Mesendoderm (in vitro differentiated cells): Measurements from ENCODE around the gene ARHGAP18.
A peak's percentile ranks its signal among the peaks of the same experiment; 100 is the strongest.

Source experiments
- DNase-seq: peaks from one replicate; pipeline ENCODE4 v3.0.0; 2013
- H2AK5ac ChIP-seq: 2 replicates; pipeline ENCODE4 v1.6.1; 2013; ENCODE audit warnings: low read length, inconsistent platforms
- H2BK120ac ChIP-seq: 2 replicates; pipeline ENCODE4 v1.6.1; 2013; ENCODE audit warnings: low read depth, mild to moderate bottlenecking, low read length, moderate library complexity, mixed read lengths
- H2BK15ac ChIP-seq: replicated peaks from 2 replicates; pipeline ENCODE4 v1.6.1; 2013; ENCODE audit warnings: low read depth, mild to moderate bottlenecking, moderate library complexity
- H2BK5ac ChIP-seq: 2 replicates; pipeline ENCODE4 v1.6.1; 2013; ENCODE audit warnings: low read length, inconsistent platforms
- H3K18ac ChIP-seq: 2 replicates; pipeline ENCODE4 v1.6.1; 2013; ENCODE audit warnings: mild to moderate bottlenecking, low read length, mixed read lengths
- H3K23ac ChIP-seq: one replicate; pipeline ENCODE4 v1.6.1; 2013; ENCODE audit warnings: low read length
- H3K27ac ChIP-seq: 2 replicates; pipeline ENCODE4 v1.5.1; 2013; ENCODE audit warnings: low read depth, mild to moderate bottlenecking, inconsistent platforms, low read length, moderate library complexity
- H3K27me3 ChIP-seq: 2 replicates; pipeline ENCODE4 v1.6.1; 2013; ENCODE audit warnings: low read length, control low read depth, mild to moderate bottlenecking, inconsistent platforms; ENCODE audit not compliant: insufficient read depth, poor library complexity
- H3K36me3 ChIP-seq: 2 replicates; pipeline ENCODE4 v1.6.1; 2013; ENCODE audit warnings: low read length, inconsistent platforms; ENCODE audit not compliant: control insufficient read depth, insufficient read depth
- H3K4ac ChIP-seq: one replicate; pipeline ENCODE4 v1.6.1; 2013; ENCODE audit warnings: low read depth, mild to moderate bottlenecking, low read length, moderate library complexity
- H3K4me1 ChIP-seq: 2 replicates; pipeline ENCODE4 v1.6.1; 2013; ENCODE audit warnings: low read depth, low read length, inconsistent platforms; ENCODE audit not compliant: control insufficient read depth
- H3K4me2 ChIP-seq: 2 replicates; pipeline ENCODE4 v1.6.1; 2013; ENCODE audit warnings: low read length
- H3K4me3 ChIP-seq: 2 replicates; pipeline ENCODE4 v1.5.1; 2013; ENCODE audit warnings: mild to moderate bottlenecking, low read length
- H3K56ac ChIP-seq: one replicate; pipeline ENCODE4 v1.6.1; 2013; ENCODE audit warnings: low read length
- H3K79me1 ChIP-seq: 2 replicates; pipeline ENCODE4 v1.6.1; 2013; ENCODE audit warnings: low read length, inconsistent platforms
- H3K79me2 ChIP-seq: 2 replicates; pipeline ENCODE4 v1.6.1; 2013; ENCODE audit warnings: mild to moderate bottlenecking, low read length; ENCODE audit not compliant: control insufficient read depth, insufficient read depth
- H3K9ac ChIP-seq: 2 replicates; pipeline ENCODE4 v1.6.1; 2013; ENCODE audit warnings: low read length, inconsistent platforms
- H4K5ac ChIP-seq: one replicate; pipeline ENCODE4 v1.6.1; 2013; ENCODE audit warnings: low read length
- H4K8ac ChIP-seq: one replicate; pipeline ENCODE4 v1.6.1; 2013; ENCODE audit warnings: low read depth, mild to moderate bottlenecking, control low read depth, low read length, moderate library complexity
- WGBS: extraction: QIAGEN DNeasy Blood & Tissue Kit; methylation state at CpG from one replicate; pipeline ENCODE4 v1.1.7; 2013; ENCODE audit warnings: low lambda C conversion rate, missing lambda C conversion rate; ENCODE audit not compliant: insufficient coverage; ENCODE audit errors: extremely low coverage; 5-methylcytosine and 5-hydroxymethylcytosine counted together

The ARHGAP18 gene

DNA sequence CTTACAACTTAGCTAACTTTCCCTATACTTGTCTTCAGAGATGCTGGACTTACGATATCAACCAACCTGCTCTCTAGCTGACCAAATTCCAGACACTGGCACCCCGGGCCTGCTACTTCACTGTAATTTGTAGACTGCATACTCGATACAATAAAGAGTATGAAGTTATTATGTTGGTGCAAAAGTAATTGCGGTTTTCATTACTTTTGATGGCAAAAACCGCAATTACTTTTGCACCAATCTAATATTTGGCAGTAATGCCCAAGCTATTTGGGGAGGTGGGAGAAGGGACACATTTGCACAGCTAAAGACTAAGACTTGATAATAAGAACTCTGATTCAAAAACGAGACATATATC is 34.9 kb upstream of the ARHGAP18 start:
- Histone ChIP-seq H3K23ac (no peak overlapping the region), H3K9ac (no peak overlapping the region), H3K4me1 (no peaks in the 10 kb centered on the region), H3K4ac (no peak overlapping the region), H3K79me2 (no peaks in the 10 kb centered on the region), H3K27me3 (no peaks in the 10 kb centered on the region), H4K8ac (no peak overlapping the region), H2BK15ac (no peak overlapping the region), H3K36me3 (no peaks in the 10 kb centered on the region), H4K5ac (no peak overlapping the region), H3K18ac (no peak overlapping the region), H3K79me1 (no peaks in the 10 kb centered on the region), H2AK5ac (no peak overlapping the region), H3K4me3 (no peak overlapping the region), H3K27ac (no peak overlapping the region), H2BK5ac (no peak overlapping the region), H3K56ac (no peak overlapping the region), H2BK120ac (no peak overlapping the region), H3K4me2 (no peak overlapping the region)
- WGBS, result no CpG with 5 or more reads among the region's 6 CpGs
- DNase-seq, result no peak

DNA sequence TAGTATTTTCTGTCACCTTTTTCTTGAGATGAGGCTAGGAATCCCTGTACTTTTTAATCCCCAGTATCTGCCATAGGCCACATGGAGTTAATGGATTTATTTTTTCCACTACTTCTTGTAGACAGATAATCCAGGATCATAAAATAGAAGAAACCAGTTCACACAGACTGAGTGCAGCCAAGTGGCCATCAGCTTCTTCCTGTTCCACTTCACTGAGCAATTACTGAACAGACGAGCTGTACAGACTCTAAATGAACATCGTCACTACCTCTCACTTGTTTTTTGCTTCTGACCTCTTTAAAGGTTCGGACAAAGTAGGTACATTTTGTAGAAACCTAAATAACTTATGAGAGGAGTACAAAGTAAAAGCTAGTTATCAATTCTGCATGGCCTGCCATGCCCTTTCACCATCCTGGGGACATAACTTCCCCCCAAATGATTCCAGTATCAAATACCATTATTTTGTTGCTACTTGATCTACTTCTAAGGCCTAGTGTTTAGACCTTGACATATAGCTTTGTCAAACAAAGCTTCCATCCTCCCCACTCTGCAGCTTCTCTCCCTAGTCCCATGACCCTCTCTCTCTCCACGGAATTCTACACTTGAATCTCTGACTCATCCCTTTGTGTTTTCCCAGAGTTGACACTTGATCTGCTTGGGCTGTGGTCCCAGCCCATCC is 34.4 kb upstream of the ARHGAP18 start:
- Histone ChIP-seq H3K4me3 (no peak overlapping the region), H3K4ac (no peak overlapping the region), H2BK5ac (no peak overlapping the region), H3K23ac (no peak overlapping the region), H3K4me1 (no peaks in the 10 kb centered on the region), H4K5ac (no peak overlapping the region), H3K79me2 (no peaks in the 10 kb centered on the region), H3K56ac (no peak overlapping the region), H2BK120ac (no peak overlapping the region), H3K18ac (no peak overlapping the region), H3K27ac (no peak overlapping the region), H3K79me1 (no peaks in the 10 kb centered on the region), H4K8ac (no peak overlapping the region), H3K9ac (no peak overlapping the region), H2BK15ac (no peak overlapping the region), H2AK5ac (no peak overlapping the region), H3K27me3 (no peaks in the 10 kb centered on the region), H3K4me2 (no peak overlapping the region), H3K36me3 (no peaks in the 10 kb centered on the region)
- DNase-seq, result peak; percentile 78
- no CpG with 5 or more reads among the region's 4 CpGs for WGBS

DNA sequence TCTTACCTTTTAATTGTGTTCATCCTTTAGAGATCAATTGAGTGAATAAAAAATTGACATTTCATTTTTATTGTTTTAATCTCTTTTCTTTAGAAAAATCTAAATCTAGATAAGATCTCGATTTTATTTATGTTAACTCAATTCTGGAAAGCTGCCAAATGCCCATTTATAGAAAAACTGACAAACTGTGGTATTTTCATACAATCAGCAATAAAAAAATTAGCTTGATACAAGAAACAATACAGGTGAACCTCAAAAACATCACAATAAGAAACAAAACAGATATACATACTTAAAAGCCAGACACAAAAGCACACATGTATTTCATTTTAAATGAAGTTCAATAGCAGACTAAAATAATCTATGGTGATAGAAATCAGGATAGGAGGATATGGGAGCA is 30.0 kb upstream of the ARHGAP18 start:
- Histone ChIP-seq H3K27ac (no peak overlapping the region), H2BK15ac (no peak overlapping the region), H3K4me3 (no peak overlapping the region), H3K79me1 (no peaks in the 10 kb centered on the region), H3K56ac (no peak overlapping the region), H2BK5ac (no peak overlapping the region), H3K18ac (no peak overlapping the region), H2BK120ac (no peak overlapping the region), H3K23ac (no peak overlapping the region), H3K4me2 (no peak overlapping the region), H2AK5ac (no peak overlapping the region), H3K79me2 (no peaks in the 10 kb centered on the region), H3K36me3 (no peaks in the 10 kb centered on the region), H3K4me1 (no peaks in the 10 kb centered on the region), H4K8ac (no peak overlapping the region), H3K4ac (no peak overlapping the region), H3K27me3 (no peaks in the 10 kb centered on the region), H3K9ac (no peak overlapping the region), H4K5ac (no peak overlapping the region)
- no peak for DNase-seq
- WGBS, result no CpG with 5 or more reads among the region's 1 CpG

DNA sequence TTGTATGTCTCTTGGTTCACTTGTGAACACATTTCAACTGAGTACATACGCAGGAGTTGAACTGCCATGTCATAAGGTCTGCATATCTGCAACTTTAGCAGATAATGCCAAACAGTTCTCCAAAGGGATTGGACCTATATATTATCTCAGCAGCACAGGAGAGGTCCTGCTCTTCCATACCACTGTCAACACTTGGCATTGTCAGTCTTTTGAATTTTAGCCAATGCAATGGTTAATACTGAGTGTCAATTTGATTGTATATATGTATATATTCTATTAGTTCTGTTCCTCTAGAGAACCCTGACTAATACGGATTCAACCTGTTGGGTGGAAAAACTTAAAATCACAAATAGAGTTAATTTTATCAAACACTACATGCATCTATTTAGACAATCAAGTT is 26.1 kb upstream of the ARHGAP18 start:
- H3K79me1 ChIP-seq, result no peaks in the 10 kb centered on the region

DNA sequence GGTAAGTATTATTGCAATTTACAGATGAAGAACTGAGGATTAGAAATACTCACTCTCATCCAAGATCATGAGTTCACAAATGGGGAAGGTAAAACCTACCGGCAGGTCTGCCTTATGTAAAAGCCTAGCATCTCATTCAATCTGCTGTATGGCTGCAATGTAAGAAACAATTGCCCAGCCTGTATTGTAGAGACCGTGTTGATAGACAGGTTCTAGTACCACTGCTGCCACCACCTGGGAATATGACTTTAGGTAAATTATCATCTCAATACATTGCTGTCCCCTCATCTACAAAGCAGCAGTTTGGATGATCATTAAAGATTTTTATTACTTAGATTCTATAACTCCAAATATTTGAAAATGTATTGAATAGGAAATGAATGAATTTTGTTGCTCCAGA is 23.3 kb upstream of the ARHGAP18 start:
- Histone ChIP-seq H3K56ac (no peak overlapping the region), H3K4me3 (no peak overlapping the region), H2AK5ac (no peak overlapping the region), H3K27me3 (no peaks in the 10 kb centered on the region), H3K27ac (no peak overlapping the region), H3K79me2 (no peaks in the 10 kb centered on the region), H3K23ac (no peak overlapping the region), H2BK5ac (no peak overlapping the region), H3K79me1 (no peaks in the 10 kb centered on the region), H4K8ac (no peak overlapping the region), H3K4me2 (no peak overlapping the region), H3K9ac (no peak overlapping the region), H3K4ac (no peak overlapping the region), H3K18ac (no peak overlapping the region), H3K4me1 (peaks cover 2% of the 10 kb centered on the region), H4K5ac (no peak overlapping the region), H3K36me3 (no peaks in the 10 kb centered on the region), H2BK15ac (no peak overlapping the region), H2BK120ac (no peak overlapping the region)
- DNase-seq, result no peak
- no CpG with 5 or more reads among the region's 2 CpGs for WGBS

More for the DNA sequence above, 26.1 kb upstream of the ARHGAP18 start:
- H3K56ac ChIP-seq, result no peak overlapping the region
- no peaks in the 10 kb centered on the region for H3K27me3 ChIP-seq
- WGBS, result no CpG with 5 or more reads among the region's 2 CpGs
- H2BK120ac ChIP-seq, result no peak overlapping the region
- no peaks in the 10 kb centered on the region for H3K79me2 ChIP-seq
- no peak overlapping the region for H2BK5ac ChIP-seq
- H3K23ac ChIP-seq, result no peak overlapping the region
- no peak overlapping the region for H3K4ac ChIP-seq
- no peak overlapping the region for H2BK15ac ChIP-seq
- no peak for DNase-seq
- no peak overlapping the region for H4K5ac ChIP-seq
- no peak overlapping the region for H3K27ac ChIP-seq
- H2AK5ac ChIP-seq, result no peak overlapping the region
- H3K4me1 ChIP-seq, result no peaks in the 10 kb centered on the region
- H3K4me3 ChIP-seq, result no peak overlapping the region
- H3K36me3 ChIP-seq, result no peaks in the 10 kb centered on the region
- no peak overlapping the region for H3K9ac ChIP-seq
- no peak overlapping the region for H4K8ac ChIP-seq
- no peak overlapping the region for H3K18ac ChIP-seq
- H3K4me2 ChIP-seq, result no peak overlapping the region

DNA sequence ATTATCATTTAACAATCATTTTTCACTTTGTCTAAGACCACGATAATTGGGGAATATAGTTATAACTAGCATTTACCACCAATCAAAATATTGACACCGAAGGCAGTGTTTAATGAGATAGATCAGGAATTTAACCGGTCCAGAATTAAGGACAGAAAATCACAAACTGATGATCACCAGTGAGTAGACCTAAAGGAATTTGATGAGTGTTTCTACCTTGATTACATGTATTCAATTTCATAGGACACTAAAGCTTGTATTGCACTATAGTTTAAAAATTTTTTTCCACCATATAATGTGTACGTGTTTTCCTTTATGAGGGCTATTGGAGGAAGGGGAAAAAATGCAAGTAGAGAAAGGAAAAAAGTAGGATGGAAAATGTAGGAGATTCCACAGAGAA is 22.6 kb upstream of the ARHGAP18 start:
- Histone ChIP-seq H3K27me3 (no peaks in the 10 kb centered on the region), H3K56ac (no peak overlapping the region)

More for the DNA sequence above, 22.6 kb upstream of the ARHGAP18 start:
- no peaks in the 10 kb centered on the region for H3K36me3 ChIP-seq
- no peak overlapping the region for H3K4me2 ChIP-seq
- no peak overlapping the region for H4K8ac ChIP-seq
- H3K9ac ChIP-seq, result no peak overlapping the region
- H2BK15ac ChIP-seq, result no peak overlapping the region
- no peak overlapping the region for H2BK120ac ChIP-seq
- H3K79me2 ChIP-seq, result no peaks in the 10 kb centered on the region
- no peak overlapping the region for H3K23ac ChIP-seq
- H3K4ac ChIP-seq, result no peak overlapping the region
- H3K18ac ChIP-seq, result no peak overlapping the region
- WGBS, result no CpG with 5 or more reads among the region's 4 CpGs
- DNase-seq, result no peak
- H3K4me3 ChIP-seq, result no peak overlapping the region
- H2BK5ac ChIP-seq, result no peak overlapping the region
- peaks cover 2% of the 10 kb centered on the region for H3K4me1 ChIP-seq
- H4K5ac ChIP-seq, result no peak overlapping the region
- no peaks in the 10 kb centered on the region for H3K79me1 ChIP-seq
- no peak overlapping the region for H3K27ac ChIP-seq
- no peak overlapping the region for H2AK5ac ChIP-seq
